DMS114 treated with DMSO at 0.1 percent for 48 hours (cell line): ENCODE measurements around the gene SYT2.

Experiments used
- DNase-seq: peaks from one replicate; lab custom pipeline; 2025; ENCODE audit not compliant: unreplicated experiment; lab: John Stamatoyannopoulos, UW

SYT2 gene

DNA sequence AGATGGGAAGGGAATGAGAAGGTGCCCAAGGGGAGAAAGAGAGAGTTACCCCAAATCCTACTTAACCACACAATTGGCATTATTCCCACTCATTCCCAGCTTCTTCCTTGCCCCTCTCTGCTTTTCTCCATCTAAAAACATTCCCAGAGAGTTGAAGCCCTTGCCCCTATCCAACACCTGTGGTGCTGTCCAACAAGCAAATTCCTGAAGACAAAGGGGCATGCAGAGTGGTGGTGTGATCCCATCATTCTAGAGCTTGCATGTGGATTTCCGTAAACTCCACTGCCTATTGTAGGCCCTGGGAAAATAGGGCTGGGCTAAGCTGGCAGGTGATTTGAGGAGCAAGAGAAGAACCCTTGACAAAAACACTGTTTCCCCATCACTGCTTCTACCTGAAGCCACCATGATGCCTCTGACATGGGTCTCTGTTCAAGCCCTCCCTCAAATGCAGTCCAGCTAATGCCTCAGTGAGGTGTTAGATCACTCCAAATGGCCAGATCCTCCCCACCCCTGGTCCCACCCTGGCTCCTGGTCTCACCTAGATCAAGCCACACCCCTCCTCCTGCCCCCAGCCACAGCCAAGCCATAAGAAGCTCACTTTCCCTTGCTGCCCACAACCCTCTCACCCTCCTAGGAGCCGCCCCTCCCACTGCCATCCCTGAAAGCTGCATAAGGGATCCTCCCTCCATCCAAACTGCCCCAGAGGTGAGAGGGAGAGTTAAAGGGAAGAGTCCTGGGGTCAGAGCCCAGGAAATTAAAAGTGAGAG lies 29.5 kb downstream of the SYT2 start:
- no peak for DNase-seq

DNA sequence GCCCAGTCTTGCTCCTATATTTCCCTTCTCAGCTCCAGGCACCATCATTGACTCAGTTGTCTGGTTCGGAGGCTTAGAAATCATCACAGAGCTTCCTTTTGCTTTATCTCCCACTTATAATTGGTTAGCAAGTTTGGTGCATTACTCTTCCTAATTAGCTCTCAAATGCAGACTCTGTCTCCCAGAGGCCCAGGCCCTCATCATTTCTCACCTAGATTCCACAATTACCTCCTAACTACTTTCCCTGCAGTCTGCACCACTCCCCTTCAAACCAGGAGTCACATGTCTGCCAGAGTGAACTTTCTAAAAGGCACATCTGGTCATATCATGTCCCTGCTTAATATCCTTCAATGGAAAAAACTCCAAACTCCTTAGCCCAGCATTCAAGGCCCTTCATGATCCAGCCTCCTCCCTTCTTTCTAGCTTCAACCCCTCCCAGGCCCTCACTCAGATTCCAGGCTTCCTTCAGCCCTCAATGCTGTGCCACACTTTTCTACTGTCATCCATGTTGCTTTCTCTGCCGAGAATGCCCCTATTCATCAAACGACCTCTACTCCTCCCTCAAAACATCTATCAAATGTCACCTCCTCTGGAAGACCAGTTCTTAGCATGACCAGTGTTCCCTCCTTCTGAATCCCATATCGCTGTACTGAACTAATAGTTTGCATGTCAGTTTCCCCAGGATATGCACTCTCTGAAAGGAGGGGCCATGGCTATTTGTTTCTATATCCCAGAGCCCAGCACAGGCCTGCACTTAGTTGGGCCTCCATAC lies 30.7 kb downstream of the SYT2 start:
- DNase-seq, result no peak

DNA sequence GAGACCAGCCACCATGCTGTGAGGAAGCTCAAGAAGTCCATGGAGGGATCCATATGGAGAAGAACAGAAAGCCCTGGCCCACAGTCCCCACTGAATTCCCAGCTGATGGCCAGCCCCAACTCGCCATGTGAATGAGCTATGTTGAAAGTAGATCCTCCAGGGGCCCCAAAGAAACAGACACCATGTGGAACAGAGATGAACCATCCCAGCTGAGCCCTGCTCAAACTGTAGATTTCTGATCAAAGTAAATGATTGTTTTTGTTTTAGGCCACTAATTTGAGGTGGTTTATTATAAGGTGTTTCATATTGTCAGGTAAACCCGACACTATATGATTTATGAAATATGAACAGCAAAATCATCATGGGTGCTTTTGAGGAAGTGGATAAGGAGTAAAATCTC lies 32.8 kb downstream of the SYT2 start:
- DNase-seq, result no peak

DNA sequence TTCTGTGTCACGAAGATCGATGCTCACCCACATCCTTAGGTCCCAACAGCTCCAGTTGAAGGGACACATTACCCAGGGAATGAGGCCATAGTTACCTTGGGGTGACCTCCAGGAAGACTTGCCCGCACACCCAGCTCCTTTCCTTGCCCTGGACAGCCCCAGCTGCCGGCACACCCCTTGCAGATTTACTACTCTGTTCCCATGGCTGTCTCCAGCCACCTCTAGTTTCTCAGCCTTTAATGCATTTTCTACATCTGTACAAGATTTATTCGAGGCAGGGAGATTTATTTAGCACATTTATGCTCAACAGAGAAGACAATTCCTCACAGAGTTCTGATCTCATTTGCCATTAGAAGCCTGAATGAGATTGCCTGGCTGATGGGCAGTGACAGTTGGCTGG lies 36.7 kb downstream of the SYT2 start:
- DNase-seq, result no peak

DNA sequence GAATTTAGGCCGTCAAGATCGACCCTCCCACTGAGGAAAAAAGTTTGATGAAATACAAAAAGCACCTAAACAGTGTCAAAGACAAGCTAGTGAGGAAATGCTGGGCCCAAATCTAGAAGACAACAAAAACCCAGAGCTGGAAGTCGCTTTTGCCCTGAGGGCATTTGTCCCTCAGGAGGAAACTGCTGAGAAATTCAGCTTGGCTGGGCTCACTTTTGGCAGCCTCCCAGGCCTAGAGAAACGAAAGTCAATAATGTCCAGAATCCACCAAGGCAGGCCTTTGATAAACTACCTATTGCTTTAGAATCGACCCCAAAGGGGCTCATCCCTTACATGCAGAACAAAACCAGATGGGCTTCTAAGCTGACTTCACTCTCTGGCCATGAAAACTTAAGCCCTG lies 38.9 kb downstream of the SYT2 start:
- no peak for DNase-seq

DNA sequence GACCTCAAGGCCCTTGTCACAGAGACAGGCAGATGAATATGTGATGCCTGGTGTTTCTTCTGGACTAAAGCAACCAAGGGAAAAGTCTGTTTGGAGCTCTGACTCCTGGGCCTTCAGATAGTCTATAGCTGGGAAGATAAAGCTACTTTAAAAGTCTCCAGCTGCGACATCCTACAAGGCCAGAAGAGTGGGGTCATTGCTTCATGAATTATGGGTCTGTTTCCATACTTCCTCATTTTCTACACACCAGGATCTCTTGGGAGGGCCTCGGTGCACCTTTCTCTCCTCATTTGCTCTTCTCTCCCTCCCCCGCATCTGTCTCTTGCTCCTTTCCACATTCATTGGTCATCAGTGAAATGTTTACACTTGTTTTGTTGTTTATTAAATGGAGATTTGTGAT lies 44.8 kb downstream of the SYT2 start:
- DNase-seq, result no peak

DNA sequence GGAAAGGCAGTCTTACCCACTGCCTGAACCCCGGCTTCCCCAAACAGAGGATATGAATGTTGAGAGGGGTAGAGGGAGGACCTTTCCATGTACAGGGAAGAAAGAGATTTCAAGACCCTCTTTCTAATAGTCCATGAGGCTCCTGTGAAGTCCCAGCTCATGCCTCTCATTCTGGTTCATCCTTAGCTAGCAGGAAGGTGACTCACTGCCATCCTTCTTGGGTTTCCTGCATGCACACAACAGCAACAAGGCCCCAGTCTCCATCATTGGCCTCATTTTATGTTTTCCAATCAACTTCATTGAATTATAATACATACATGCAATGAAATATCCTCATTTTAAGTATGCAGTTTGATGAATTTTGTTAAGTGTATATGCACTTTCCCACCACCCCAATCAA lies 46.2 kb downstream of the SYT2 start:
- DNase-seq, result no peak

DNA sequence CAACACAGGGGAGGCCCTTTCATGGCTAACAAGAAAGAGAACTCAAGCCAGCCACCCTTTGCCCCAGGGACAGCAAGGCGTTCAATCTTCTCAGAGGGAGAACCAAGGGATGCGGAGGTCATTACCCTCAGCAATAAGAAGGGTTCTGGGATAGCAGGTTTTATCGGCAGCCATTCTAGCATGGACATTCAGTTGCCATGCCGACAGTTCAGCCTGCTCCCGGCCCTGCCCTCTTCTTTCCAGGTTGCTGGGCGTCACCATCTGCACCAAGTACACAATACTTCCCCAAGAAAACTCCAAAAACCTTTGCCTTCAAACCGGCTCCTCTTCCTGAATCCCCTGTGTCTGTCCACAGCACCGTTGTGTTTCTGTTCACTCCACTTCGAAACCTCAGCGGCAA lies 47.1 kb downstream of the SYT2 start:
- no peak for DNase-seq

DNA sequence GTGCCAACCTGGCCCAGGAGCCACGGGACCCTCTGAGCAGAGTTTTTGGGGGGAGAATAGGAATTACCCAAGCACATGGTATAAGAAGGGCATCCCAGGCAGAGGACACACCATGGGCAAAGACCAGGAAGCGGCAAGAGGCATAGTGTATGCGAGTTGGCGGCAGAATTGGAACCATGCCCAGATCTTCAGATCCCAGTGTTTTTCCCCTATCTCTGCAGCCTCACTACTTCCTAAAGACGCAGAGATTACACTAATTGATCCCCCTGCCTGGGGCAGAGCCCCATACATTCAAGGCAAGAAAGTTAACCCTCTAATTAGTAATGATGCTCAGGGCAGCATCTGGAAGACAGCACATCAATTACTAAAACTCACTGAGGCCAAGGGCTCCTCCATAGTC lies 48.2 kb downstream of the SYT2 start:
- no peak for DNase-seq

DNA sequence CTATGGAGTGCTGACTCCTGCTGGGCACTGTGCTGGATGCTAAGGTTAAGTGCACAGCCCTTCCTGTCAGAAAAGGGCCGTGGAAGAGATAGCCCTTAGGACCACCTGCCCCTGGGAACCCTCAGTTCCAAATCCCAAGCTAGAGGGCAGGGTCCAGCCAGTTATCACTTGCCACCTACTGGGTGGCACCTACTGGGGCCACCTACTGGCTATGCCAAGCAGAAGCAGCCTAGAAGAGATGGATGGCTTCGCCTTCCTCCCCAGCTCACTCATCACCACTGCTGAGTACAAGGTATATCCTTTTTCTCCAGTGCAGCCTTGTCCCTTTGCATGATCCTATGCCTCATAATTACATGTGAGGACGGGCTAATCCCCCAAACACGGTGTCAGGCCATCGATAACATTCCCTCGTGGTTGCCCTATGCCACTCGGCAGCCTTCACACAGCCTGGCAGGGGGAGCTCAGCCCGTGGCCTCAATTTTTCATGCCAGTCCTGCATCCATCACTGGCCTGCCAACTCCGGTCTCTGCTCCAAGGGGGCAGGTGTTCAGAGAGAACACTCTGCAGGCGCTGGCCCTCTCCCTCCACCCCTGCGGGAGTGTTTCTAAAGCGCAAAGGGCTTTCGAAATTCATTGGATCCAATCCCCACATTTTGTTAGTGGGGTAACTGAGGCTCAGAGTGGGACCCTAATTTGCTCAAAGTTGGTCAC lies 49.0 kb downstream of the SYT2 start:
- no peak for DNase-seq

DNA sequence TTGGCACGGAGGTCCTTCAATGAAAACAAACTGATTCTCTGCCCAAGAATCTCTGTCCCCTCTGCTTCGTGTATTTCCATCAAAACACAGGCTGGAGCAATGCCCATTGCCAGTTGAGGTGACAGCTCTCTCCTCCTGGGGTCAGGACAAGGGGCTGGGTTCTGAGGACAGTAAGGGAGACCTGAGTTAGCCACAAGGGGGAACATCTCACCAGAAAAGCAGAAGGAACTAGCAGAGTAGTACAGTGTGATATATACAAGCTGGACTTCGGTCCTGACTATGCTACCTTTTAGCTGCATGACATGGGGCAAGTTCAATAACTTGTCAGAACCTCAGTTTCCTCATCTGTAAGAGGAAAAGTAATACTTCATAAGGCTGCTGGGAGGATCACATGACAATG lies 50.3 kb downstream of the SYT2 start:
- peak; percentile 13 for DNase-seq

DNA sequence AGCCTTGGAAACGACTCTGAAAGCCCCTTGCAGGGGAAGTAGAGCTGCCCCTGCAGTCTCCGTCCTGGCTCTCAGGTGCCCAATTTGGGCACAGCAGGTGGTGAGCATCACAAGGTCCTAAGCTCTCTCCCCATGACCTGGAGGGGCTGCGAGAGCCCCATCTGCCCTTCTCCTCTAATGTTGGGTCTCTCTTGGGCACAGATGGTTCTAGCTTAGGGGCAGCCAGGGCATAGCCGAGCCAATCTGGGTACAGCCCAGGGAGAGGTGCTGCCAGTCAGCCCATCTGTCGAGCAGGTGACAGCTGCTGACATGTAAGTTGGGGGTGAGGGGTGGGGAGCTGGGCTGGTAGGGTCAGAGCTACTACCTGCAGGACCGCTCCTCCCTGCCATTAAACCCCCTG lies 50.7 kb downstream of the SYT2 start:
- no peak for DNase-seq

DNA sequence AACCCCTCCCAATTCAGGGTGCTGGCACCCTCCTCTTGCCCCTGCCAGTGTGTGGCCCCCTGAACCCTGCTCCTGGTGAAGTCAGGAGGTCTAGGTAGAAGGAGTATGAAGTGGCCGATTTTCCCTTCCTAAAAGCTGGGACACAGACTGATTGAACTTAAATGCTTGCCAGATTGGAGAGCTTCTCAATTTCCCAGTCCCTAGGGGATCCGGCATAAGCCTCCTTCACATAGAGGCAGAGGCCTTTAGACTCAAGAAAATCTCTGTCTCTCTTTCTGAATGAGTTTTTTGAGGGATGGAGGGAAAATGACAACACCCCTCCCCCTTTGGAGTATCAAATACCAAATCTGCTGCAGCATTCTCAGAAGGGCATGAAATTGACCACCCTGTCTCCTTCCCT lies 51.5 kb downstream of the SYT2 start:
- no peak for DNase-seq

DNA sequence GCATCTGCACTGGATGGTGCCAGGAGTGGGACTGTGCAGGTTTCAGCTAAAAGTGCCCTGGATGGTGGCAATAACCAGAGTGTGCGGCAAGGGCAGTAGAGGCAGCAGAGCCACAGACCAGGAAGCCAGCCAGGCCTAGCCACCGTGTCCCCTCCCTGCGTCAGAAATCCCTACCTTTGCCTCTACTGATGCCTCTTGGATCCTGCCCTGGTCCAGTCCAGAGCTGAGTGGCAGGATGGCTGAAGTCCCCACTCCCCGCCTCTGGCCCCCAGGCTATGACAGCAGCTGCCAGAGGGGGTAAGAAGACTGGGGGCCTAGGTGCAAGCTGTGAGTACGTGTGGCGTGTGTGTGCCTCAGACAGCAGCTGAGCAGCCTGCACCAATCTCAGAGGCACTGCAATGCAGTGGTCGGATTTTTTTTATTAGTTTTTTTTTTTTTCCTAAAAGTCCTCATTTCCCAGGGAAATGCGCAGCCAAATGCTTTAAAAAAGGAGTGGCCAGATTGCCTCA lies 51.9 kb downstream of the SYT2 start:
- DNase-seq, result no peak

DNA sequence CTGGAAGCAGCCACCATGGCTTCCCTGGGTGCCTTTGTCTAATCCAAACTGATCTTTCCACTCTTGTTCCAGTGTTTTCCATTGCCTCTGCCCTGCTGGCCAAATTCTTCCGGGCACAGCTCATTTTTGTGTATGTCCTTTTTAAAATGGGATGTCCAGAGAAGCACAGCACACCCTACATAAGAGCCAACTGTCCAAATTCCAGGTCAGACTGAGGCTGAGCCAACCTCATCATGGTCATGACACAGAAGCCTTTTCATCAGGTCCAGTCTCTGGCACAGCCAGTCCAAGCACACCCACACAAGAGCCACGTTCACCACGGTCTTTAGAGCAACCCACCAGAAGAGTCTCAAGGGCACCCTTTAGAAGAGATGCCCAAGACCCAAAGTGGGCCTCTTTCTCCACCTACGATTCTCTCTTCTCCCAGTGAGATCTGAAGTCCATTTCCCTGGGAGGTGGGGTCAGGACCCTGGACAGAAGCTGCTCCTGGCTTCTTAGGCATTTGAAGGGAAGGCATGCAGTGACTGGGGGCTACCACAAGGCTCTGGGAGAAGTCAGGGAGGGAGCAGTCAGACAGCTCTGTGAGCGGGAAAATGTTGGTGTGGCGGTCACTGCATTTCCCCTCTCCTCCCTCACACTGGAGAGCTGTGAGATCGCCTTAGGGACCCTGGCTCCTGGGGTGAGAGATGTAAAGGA lies 53.2 kb downstream of the SYT2 start:
- DNase-seq, result no peak

DNA sequence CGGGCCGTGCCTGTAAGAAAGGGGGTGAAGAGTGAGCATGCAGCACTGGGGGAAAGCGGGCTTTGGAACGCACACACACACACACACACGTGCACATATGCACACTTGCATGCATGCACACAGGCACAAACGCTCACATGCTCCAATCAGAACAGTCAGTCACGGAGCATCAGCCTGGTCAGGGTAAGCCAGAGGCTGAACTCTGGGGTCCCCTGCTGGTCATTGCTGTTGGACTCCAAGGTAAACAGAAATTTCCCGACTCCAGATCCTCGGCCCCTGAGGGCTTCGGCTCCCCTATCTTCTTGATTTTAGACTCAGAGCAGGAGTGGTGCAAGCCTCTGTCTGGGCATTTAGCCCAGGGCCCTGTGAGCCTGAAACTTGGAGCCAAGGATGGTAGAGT lies 54.2 kb downstream of the SYT2 start:
- DNase-seq, result no peak

DNA sequence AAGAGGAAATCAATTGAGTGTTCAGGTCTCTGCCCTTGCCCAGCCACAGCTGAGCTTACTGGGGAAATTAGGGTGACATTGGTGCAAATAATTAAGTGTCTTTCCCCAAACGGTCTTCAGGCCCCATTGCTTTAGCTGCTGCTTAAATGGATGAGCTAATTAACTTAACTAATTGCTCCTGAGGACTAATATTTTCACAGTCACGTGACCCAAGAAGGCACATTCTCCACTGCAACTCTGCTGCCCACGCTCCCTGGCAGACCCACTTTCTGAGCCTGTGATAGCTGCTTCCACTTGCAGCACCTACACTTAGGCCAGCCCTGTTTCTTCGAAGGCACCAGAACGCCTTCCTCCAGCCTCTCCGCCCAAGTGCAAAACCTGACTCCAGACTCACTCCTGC lies 56.2 kb downstream of the SYT2 start:
- DNase-seq, result no peak

DNA sequence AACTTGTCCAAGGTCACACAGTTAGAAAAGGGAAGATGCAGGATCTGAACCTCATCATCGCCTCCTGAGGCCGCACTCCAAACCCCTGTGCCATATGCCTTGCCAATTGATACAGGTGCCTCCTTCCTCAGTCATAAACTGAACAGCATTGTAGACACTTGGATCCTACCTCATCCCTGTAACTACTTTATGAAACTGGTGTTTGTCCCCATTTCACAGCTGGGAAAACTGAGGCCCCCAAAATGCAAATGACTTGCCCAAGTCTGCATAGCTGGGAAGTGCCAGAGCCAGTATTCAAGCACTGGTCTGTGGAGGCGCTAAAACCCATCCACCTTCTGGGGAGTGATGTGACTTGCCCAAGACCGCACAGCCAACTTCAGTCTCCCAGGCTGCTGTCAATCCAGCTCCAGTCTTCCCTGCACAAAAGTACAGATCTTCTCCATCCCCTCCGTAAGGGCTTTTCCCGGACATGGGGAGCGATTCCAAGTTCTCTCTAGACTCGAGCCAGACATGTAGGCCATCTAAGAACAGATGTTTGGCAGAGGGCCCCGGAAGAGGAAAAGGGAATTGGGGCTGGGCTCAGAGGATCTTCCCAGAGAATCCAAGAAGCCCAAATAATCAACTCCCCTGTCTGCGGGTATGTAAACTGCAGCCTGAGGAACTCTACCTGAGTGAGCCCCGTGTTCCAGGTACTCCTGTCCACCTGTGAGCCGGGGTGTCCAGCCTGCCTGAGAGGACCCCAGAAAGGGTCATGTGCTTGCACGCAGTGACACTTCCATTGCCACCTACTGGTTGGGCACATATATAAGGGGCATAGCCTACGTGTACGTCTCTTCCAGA lies 60.5 kb downstream of the SYT2 start:
- no peak for DNase-seq

DNA sequence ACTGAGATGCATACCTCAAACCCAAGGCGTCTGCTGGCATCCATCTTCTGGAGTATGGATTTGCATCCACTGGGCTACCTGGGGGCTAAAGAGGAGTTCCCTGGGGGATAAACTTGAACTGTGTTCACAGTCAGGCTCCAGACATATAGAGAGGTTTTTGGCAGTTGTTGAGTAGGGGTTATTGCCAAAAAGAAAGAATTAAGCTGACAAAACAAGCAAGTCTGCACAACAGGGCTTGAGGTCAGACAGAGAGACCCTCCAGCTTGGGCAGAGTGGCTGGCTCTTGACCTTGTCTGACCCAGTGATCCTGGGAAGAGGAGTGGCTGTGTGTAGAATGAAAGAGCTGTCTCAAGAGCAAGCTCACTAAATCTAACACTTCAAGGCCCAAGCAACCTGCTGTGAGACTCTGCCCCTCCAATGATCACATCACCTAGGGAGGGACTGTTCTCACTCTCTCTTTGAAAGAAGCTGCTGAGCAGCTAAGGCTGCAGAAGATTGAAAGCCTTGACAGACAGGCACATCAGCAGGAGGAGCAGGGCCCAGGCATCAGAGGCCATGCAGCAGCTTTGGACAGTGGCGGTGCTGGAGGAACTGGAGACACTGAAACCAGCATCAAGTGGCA lies 61.5 kb downstream of the SYT2 start:
- no peak for DNase-seq

DNA sequence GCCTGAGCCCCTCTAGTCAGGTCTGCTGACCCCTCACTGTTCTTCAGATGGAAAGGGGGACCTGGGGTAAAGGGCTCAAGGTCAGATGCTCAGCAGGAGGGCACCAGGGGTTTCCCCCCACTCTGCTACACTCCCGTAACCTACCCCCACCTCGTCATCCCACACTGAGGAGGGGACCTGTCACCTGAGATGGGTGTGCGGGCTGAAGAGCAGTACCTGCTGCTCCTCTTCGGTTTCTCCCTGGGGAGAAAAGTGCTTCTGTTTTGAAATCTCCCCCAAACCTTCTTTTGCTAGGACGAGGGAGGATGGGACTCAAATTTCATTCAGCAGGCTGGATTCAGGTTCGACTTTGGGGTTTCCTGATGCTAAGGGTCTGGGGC lies 65.2 kb downstream of the SYT2 start:
- DNase-seq, result no peak
